T-helper 22 cell (primary cell): Measurements from ENCODE around the gene FBXW11.
"Not testable (repeated sequence)": the region's sequence is repeated elsewhere in the genome, so short reads cannot be mapped to it uniquely, and the experiment has no call there.

Source experiments
- DNase-seq: peaks from one replicate; pipeline ENCODE4 v3.0.0-alpha.2; 2020; ENCODE audit warnings: low read depth

FBXW11 gene

GRCh38 chr5:171908638-171909037 is 97.8 kb downstream of the FBXW11 start:
- no peak for DNase-seq

GRCh38 chr5:171907725-171908343 is 98.6 kb downstream of the FBXW11 start:
- DNase-seq, result no peak

DNA sequence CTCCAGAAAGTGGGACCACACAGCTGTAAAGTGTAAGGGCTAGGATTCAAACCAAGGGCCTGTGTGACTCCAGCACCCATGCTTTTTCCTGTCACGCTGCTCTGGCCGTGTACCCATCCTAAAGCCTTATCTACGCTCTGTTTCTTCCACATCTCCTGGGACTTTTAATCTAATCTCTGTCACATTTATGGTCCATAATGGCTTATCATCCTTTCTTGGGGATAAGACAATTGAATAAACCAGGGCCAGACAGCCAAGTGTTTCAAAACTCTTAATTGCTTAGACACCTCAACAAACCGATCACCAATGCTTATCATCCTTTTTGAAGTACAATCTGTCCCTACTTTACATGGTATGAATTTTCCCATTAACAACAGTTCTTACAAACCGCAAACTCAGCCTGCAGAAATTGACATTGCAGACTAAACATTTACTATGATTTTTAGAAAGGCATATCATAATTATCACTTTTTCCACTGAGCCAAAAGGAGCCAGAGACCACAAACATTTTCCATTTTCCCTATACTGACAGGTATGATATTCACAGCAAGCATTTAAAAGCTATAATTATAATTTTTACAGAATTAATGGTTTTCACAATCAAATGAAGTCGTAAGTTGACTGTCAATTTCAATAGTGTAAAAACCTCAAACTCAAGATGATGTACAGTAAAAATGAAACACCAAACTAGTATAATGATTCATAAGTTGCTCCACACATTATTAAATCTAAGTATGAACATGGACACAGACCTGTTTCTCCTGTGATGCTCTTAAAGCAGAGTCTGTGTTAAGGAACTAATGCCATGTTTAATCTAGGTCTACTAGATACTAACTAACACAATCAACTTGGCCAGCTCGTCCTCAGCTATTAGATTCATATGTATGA is 99.5 kb downstream of the FBXW11 start:
- DNase-seq, result no peak

DNA sequence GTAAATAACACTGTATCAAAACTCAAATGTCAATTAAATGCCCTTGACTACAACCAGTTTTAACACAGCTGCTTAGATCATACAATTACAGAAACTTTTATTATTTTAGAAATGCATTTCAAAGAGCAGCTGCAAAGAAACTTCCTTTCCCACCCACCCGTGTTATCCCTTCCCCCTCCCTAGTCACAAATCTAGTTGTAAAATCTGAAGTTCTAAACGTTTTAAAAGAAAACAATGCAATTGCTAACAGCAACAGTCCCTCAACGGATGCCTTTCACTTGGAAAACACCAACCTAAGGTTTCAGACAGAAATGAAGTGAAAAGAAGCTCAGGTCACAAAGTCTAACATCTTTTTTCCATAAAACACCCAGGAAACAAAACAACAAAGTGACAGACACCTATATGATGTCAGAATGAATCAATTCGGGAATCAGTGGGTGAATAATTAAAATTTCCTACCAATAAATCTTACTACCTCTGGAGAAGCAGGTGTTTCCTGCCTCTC is 100.3 kb downstream of the FBXW11 start:
- no peak for DNase-seq

DNA sequence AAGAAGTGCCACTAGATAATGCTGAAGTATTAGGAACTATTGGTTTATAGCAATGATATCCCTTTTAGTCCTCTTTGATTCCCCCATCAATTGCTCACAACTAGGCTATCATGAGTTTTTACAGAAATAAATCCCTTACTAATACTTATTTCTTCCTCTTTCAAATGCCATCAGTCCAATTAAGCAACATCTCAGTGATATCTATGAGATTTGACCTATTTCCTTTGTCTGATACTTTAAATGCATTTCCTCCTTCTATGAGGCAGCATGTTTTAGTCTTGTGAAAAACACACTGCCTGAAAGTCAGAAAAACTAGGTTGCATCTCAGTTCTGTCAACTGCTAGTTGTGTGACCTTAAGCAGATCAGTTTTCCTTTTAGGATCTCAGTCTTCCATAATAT is 101.6 kb downstream of the FBXW11 start:
- DNase-seq, result no peak

DNA sequence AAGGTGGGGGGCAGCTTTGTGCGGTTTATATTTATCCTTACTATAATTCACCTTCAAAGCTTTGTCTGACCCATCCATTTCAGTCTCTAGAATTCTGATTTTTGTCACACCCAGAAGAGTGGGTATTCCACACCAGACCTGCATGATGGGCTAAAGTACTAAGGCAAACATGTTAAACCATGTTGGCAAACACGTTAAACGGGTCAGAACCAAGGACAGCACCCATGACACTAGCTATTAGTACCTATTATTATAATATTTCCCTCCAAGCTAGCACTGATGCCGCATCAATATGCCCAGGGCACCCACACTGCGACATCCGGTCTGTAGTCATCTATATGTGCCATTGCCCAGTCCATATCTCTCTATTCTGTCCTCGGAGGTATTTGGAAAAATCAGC is 104.7 kb downstream of the FBXW11 start:
- DNase-seq, result no peak

DNA sequence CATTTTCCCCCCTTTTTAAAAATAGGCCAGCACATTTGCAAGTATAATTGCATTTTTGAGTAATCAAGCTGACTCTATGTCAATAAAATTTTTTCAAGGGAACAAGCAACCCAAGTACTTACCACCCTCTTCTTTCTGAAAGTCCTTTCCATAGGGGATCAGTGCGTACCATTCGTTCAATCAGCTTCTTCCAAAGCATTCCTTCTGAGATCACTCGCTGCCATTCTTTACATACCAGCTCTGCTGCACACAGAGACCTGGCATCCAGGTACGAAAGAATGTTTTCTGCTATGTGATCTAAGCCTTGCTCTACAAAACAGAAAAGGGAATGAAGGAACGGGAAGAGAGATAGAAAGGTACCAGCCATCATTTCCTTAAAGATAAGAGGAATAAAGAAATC is 106.6 kb downstream of the FBXW11 start:
- no peak for DNase-seq

DNA sequence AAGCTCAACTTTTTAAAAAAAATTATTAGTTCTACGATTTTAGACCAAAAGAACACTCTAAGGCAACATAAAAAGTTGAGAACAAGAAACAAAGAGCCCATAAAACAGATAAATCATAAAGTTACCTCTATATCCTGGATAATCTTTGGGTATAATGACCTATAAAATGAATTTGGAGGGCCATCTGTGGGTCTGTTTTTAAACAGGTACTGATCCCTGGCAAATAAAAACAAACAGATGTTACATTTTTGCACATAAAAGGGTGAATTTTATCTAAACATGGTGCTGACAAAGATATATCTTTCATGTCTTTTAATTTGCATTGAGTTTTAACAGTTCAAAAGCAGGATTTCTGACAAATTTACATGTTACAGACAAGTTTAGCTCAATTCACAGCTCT is 107.6 kb downstream of the FBXW11 start:
- DNase-seq, result no peak

DNA sequence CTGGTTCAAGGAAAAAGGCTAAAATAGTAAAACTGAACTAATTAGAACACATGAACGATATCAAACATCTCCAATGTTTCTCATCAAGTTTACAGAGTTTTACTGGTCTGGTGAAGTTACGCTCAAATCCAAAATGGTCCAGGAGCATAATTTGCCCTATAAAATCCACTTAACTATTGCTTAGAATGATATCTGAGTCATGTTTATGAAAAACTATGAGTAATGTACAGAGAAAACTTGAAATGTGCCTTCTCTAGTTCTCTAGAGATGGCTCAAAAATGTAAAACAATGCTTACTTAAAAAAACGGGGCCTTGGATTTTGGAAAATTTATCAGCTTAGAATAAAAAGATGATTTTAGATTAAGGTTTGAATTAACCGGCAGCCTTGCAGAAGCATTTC is 108.1 kb downstream of the FBXW11 start:
- DNase-seq, result no peak

DNA sequence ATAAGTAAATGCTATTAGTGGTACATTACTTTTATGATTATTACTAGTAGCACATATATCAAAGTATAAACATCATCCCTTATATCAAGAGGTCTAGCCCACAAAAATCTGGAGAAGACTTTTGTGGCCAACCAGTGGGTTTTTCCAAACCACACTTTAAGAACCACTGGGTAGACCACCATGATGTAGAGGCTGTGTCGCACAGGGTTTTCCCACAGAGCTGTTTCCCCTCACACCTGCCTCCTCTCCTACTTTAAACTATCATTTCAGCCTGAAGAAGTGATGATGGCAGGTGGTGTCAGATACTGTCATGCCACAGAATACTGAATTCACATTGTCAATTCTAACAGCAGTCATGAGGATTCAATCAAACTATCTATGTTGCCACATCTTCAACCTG is 109.2 kb downstream of the FBXW11 start:
- DNase-seq, result no peak

GRCh38 chr5:171895081-171895480 is 111.4 kb downstream of the FBXW11 start:
- no peak for DNase-seq

- no peak for DNase-seq
These were observed 113.0 kb downstream of the FBXW11 start for GRCh38 chr5:171893290-171893886.

DNA sequence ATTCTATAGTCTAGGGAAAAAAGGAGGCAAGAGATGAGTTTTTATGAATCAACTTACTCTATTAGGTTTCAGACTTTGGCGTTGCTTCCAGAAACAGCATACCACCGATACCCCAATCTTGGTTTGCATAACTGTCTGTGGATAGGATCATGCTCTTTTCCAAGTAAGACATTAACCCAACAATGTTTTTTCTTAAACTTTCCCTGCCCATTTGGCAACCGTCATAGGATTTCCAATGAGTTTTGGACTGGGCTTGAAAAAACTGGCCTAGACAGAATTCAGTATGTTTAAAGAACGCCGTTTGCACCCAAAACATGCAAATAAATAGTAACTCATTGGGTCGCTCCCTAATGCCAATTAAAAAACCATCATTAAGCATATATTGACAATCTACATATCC is 114.8 kb downstream of the FBXW11 start:
- DNase-seq, result no peak

DNA sequence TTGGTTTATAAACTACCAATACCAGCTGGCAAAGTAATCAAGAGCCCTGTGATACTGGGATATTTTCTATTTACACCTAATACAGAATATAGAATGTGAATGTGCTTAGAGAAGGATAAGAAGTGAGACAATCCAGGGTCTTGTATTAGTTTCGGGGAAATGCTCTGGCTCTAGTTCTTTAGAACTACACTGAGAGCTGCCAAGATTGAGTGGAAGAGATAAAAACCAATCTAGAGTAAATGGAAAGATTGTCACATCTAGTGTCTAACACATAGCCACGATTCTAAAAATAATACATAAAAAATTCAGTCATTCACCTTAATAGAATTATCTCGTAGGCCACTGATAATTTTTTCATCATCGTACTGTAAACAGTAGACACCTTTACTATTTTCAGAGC is 115.3 kb downstream of the FBXW11 start:
- DNase-seq, result no peak

GRCh38 chr5:171888051-171888481 is 118.4 kb downstream of the FBXW11 start:
- DNase-seq, result no peak

DNA sequence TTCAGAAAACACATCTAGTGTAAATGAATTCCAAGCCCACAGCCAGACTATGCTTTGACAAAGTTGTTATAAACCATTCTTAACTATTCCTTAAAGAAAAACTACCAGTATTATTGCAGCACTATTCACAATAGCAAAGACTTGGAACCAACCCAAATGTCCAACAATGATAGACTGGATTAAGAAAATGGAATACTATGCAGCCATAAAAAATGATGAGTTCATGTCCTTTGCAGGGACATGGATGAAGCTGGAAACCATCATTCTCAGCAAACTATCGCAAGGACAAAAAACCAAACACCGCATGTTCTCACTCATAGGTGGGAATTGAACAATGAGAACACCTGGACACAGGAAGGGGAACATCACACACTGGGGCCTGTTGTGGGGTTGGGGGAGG is 120.4 kb downstream of the FBXW11 start:
- not testable (repeated sequence) for DNase-seq

DNA sequence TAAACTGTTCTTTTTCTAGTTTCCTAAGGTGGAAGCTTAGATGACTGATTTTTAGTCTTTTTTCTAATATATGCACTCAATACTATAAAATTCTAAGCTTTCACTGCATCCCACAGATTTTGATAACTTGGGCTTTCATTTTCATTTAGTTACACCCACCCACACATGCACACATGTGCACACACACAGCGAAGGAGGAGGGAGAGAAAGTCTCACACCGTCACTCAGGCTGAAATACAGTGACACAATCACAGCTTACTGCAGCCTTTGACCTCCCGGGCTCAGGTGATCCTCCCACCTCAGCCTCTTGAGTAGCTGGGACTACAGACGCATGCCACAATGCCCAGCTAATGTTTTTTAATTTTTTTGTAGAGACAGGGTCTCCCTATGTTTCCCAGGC is 124.3 kb downstream of the FBXW11 start:
- no peak for DNase-seq

DNA sequence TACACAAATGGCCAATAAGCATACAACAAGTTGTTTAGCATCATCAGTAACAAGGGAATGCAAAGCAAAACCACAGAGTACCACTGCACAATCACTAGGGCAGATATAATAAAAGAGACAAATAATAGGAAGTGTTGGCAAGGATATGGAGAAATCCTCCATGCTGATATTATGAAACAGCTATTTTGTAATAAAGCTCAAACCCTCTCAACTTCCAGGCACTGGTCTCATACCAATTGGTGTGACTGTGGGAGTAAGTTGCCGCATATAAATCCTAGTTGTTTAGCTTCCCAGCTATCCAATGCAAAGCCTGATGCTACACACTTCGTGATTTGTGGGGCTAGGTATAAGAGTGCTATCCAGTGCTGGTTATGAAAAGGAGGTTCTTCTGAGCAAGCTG is 132.2 kb downstream of the FBXW11 start:
- no peak for DNase-seq

DNA sequence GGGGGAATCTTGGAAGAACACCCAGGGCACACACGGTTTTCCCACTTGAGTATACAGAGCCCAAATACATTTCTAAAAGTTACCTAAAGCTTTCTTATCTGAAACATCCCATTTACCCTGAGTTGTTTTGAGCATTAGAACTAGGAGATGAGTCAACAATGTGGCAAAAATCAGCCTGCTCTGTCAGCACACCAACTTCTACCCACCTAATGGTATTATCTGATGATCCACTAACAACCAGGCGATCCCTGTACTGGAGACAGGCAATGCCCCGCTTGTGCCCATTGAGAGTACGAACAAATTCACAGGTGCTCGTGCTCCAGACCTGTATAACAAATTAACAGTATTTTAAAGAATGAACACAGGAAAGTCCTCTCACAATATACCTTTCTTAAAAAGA is 133.8 kb downstream of the FBXW11 start:
- no peak for DNase-seq

- no peak for DNase-seq
These were observed 134.7 kb downstream of the FBXW11 start for GRCh38 chr5:171871711-171872110.

DNA sequence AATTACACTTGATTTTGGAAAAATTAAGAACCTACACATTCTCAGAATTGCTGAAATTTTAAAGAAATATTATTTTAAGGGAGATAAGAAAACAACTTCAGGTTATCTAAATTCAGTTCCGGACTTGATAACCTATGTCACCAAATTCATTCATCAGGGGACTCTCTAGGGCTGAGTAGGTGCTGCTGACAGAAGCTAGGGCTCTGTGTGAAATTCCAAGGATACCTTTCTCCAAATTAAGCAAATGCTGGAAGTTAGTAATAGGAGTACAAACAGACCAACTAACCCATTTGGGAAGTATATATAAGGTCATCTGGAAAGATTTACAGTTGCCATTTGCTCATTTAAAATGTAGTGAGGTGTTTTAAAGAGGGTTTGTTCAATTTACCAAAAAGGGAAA is 136.5 kb downstream of the FBXW11 start:
- DNase-seq, result no peak

DNA sequence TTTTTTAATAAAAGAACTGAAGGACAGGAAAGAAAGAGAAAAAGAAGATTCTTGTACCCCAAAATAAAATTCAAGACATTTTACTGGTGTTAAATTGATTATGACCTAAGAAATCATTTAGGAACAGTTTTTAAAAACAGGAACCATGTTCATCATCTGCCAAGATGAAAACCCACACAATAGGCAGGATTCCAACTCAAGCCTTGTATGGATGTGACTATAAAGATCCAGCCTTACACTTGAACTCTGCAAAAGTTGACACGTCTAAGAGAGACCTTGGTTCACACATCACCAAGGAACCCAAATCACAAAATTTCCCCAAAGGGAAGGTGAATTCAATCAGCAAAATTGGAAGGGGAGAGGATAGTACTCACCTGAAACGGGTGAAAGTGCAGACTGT is 138.2 kb downstream of the FBXW11 start:
- no peak for DNase-seq

- DNase-seq, result no peak
These were observed 138.7 kb downstream of the FBXW11 start for GRCh38 chr5:171867786-171868185.
